ENCODE measurements around the gene FHL1. TPM values are rescaled to one million over a fixed set of nuclear protein-coding genes. Genes with fewer than 3 reads are reported as not detected.

FHL1 gene
- total RNA-seq, 1 donor from 2014 or later = 6.4 TPM

DNA sequence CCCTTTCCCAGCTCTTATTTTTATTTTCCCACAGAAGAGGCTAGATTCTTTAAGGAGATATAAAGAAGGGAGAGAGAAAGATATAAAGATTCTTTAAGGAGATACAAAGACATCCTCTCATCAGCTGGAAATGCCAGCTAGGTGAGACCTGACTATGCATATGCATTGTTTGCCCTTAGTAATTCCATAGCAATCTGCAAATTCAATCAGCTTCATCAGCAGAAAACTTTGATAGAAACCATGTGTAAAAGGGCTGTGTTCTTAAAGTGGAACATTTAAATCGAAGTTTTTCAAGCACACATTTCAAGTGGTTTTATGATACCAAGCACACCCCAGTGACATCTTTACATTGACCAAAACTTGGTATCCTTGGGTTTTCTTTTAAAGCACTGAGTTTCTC is 24.1 kb downstream of the FHL1 start:
- H3K9me3 Mint-ChIP-seq = no peaks in the 10 kb centered on the region
- no peaks in the 10 kb centered on the region for H3K27me3 Mint-ChIP-seq
- H3K27ac Mint-ChIP-seq = no peak overlapping the region
- no peak overlapping the region for H3K4me3 Mint-ChIP-seq
- ATAC-seq (ENCODE audit: low read depth) (no peak), DNase-seq (no peak)
- intact Hi-C loops (cut with micrococcal nuclease) = no loop called here
- CTCF ChIA-PET = no interaction called here
- POLR2A ChIA-PET = no interaction called here
- H3K4me1 Mint-ChIP-seq = no peaks in the 10 kb centered on the region
- H3K36me3 Mint-ChIP-seq (ENCODE audit: low read depth) = no peaks in the 10 kb centered on the region
- TF ChIP-seq, protein P1, sequence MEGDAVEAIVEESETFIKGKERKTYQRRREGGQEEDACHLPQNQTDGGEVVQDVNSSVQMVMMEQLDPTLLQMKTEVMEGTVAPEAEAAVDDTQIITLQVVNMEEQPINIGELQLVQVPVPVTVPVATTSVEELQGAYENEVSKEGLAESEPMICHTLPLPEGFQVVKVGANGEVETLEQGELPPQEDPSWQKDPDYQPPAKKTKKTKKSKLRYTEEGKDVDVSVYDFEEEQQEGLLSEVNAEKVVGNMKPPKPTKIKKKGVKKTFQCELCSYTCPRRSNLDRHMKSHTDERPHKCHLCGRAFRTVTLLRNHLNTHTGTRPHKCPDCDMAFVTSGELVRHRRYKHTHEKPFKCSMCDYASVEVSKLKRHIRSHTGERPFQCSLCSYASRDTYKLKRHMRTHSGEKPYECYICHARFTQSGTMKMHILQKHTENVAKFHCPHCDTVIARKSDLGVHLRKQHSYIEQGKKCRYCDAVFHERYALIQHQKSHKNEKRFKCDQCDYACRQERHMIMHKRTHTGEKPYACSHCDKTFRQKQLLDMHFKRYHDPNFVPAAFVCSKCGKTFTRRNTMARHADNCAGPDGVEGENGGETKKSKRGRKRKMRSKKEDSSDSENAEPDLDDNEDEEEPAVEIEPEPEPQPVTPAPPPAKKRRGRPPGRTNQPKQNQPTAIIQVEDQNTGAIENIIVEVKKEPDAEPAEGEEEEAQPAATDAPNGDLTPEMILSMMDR (IDR thresholded peaks at IDR 0.05) = no peak

DNA sequence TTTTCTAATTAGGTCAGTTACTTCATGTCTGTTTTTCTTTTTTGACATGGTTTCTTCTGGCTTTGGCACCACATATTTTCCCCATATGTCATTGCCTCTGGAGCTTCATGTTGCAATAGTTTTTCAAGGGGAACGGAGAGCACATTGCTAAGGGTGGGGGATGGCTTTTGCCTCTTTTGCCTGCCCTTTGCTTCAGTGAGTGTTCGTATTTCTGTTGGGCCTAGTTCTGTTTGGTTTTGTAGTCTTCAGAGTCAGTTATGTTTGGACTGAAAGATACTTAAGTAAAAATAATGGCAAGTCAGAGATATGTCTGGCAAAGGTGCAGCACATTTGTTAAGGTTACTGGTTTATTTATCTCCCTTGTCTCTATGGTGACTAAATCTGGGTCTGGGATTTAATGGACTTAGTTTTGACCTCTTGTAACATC is 29.1 kb downstream of the FHL1 start:
- Mint-ChIP-seq H3K27ac (no peak overlapping the region), H3K4me1 (no peaks in the 10 kb centered on the region), H3K9me3 (no peaks in the 10 kb centered on the region), H3K4me3 (no peak overlapping the region), H3K27me3 (no peaks in the 10 kb centered on the region), H3K36me3 (ENCODE audit: low read depth) (no peaks in the 10 kb centered on the region)
- CTCF ChIA-PET = no interaction called here
- intact Hi-C loops (cut with micrococcal nuclease) = no loop called here
- ATAC-seq (ENCODE audit: low read depth) = no peak
- POLR2A ChIA-PET = interaction anchor here (0.6 kb wide), 1 partner anchor 33 kb away, joined by 4 read pairs; no protein-coding TSS in a partner anchor
- TF ChIP-seq, protein P1 (IDR thresholded peaks at IDR 0.05) = no peak
- no peak for DNase-seq

DNA sequence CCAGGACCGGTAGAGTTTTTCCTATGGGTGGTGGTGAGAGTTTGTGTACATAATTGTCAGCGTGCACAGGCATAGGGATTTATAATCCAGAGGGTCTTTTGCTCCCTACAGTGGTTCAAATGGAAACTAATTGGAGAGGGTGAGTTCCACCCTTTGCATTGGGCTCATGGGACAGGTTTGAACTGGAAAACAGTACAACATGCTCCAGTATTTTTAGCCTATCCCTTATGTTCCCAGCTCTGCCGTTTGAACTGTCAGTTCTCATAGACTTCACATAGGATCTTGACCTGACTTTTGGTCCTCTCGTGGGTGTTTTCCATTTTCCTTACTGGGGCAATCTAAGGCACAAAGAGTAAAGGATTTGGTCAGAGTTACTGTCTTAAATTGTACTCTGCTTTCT is 31.8 kb downstream of the FHL1 start:
- ChIA-PET POLR2A (interaction anchor here (0.7 kb wide), 1 partner anchor 22 kb away, joined by 6 read pairs; no protein-coding TSS in a partner anchor), CTCF (interaction anchor here (0.8 kb wide), 1 partner anchor 89 kb away, joined by 3 read pairs; no protein-coding TSS in a partner anchor)
- Mint-ChIP-seq H3K27ac (no peak overlapping the region), H3K27me3 (no peaks in the 10 kb centered on the region), H3K4me1 (no peaks in the 10 kb centered on the region), H3K4me3 (no peak overlapping the region), H3K36me3 (ENCODE audit: low read depth) (no peaks in the 10 kb centered on the region), H3K9me3 (no peaks in the 10 kb centered on the region)
- intact Hi-C loops (cut with micrococcal nuclease) = no loop called here
- TF ChIP-seq, protein P1 (IDR thresholded peaks at IDR 0.05) = no peak
- no peak for ATAC-seq (ENCODE audit: low read depth)
- DNase-seq = no peak

DNA sequence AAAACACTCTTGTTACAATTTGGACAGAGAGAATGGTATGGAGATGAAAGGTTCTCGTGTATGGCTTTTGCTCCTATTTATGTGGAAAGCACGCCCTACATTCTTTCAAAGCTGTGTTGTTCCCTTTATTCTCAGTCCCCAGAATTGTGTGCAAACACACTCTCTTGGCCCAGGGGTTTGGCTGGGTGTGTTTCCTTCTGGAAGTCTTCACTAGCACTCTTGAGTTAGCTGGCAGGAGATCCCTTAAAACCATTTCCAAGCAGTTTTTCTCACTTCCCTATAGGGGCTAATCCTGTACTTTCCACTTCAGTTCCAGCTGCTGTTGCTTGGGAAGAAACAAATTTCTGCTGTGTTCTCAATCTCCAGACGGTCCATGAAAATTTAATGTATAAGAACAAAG is 35.1 kb downstream of the FHL1 start:
- TF ChIP-seq, protein P1 (IDR thresholded peaks at IDR 0.05) = no peak
- ChIA-PET CTCF (no interaction called here), POLR2A (interaction anchor here (0.7 kb wide), 1 partner anchor 27 kb away, joined by 3 read pairs; no protein-coding TSS in a partner anchor)
- Mint-ChIP-seq H3K27ac (no peak overlapping the region), H3K36me3 (ENCODE audit: low read depth) (no peaks in the 10 kb centered on the region), H3K4me1 (no peaks in the 10 kb centered on the region), H3K27me3 (no peaks in the 10 kb centered on the region), H3K4me3 (no peak overlapping the region), H3K9me3 (no peaks in the 10 kb centered on the region)
- DNase-seq (no peak), ATAC-seq (ENCODE audit: low read depth) (no peak)
- intact Hi-C loops (cut with micrococcal nuclease) = no loop called here

DNA sequence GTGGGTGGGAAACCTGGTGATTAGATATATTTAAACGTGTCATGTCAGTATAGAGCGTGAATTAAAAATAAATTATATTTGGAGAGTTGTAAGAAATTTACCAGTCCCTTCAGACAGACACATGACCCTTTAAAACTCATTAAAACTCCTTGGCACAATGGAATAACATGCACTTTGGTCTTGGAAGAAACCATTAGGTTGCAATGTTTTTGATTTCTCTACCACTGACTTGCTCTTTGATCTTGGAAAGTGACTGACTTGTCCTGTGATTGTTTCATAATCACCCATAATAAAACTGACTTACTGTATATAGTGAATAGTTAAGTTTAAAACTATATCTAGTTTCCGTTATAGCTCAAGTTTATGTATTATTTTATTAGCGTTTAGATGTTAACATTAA is 35.8 kb downstream of the FHL1 start:
- H3K4me3 Mint-ChIP-seq = no peak overlapping the region
- intact Hi-C loops (cut with micrococcal nuclease) = no loop called here
- no peak for ATAC-seq (ENCODE audit: low read depth)

More for the DNA sequence above, 35.8 kb downstream of the FHL1 start:
- Mint-ChIP-seq H3K36me3 (ENCODE audit: low read depth) (no peaks in the 10 kb centered on the region), H3K27ac (no peak overlapping the region), H3K27me3 (no peaks in the 10 kb centered on the region), H3K4me1 (no peaks in the 10 kb centered on the region), H3K9me3 (no peaks in the 10 kb centered on the region)
- CTCF ChIA-PET = no interaction called here
- TF ChIP-seq, protein P1 (IDR thresholded peaks at IDR 0.05) = no peak
- POLR2A ChIA-PET = interaction anchor here (0.7 kb wide), 1 partner anchor 27 kb away, joined by 3 read pairs; no protein-coding TSS in a partner anchor
- DNase-seq = no peak

Data from activated B cell treated with CpG ODN at 0.5 μM for 24 hours (primary cell).